GM12878 (cell line): ENCODE data around the gene SRCAP. TPM values are rescaled to one million over a fixed set of nuclear protein-coding genes. Genes with fewer than 3 reads are reported as not detected.
A peak's percentile ranks its signal among the peaks of the same experiment; 100 is the strongest.

Source experiments
- ATAC-seq: fragments of 200-7000 bp; cut with Tn5 transposase; 3 replicates; pipeline ENCODE4 v1.9.1; 2020; ENCODE audit warnings: mild to moderate bottlenecking, moderate library complexity
- BruUV-seq: library from RNA; stranded (reverse); fragments of 400-500 nt; replicated peaks from 2 replicates; lab custom pipeline; 2021; lab: Mats Ljungman, UMichigan
- CTCF ChIA-PET: fragments of 300-600 bp; sonication (Branson Sonifier 250); formaldehyde crosslinking; extraction: SDS; loops from one replicate; lab custom pipeline; 2021; ENCODE audit warnings: inconsistent platforms; lab: Yijun Ruan, JAX
- POLR2A ChIA-PET: fragments of 350-600 bp; formaldehyde crosslinking; extraction: SDS; loops from one replicate; lab custom pipeline; 2021; ENCODE audit warnings: inconsistent platforms; lab: Charles Lee
- RAD21 ChIA-PET: fragments of 300-600 bp; sonication (Branson Sonifier 250); formaldehyde crosslinking; loops from one replicate; lab custom pipeline; 2023; ENCODE audit warnings: antibody characterized with exemption; ENCODE audit not compliant: unreplicated experiment; lab: Charles Lee
- SMC1A ChIA-PET: fragments of 300-600 bp; sonication (Branson Sonifier 250); formaldehyde crosslinking; loops from one replicate; lab custom pipeline; 2023; ENCODE audit not compliant: unreplicated experiment, uncharacterized antibody; lab: Charles Lee
- DNase-seq: peaks from one replicate; pipeline ENCODE4 v3.0.0-alpha.2; 2011; ENCODE audit warnings: low read depth, low spot score
- FAIRE-seq: peaks from 3 replicates; lab custom pipeline; 2011; peaks lifted over from hg19 to GRCh38; lab: Jason Lieb, UNC
- H2AFZ ChIP-seq: 2 replicates; pipeline ENCODE4 v1.6.0; 2011; ENCODE audit warnings: low read depth, low read length, control low read depth; ENCODE audit not compliant: control insufficient read depth
- H3K27ac ChIP-seq: 2 replicates; pipeline ENCODE4 v1.5.1; 2011; ENCODE audit warnings: control low read depth; ENCODE audit not compliant: control insufficient read depth, insufficient read depth
- H3K27me3 ChIP-seq, 2 experiments: replicated peaks in 1 of 2; 2 replicates each; pipeline versions ENCODE4 v1.6.0 to v1.6.1; 2011; ENCODE audit warnings: low read length in 1 of 2; ENCODE audit not compliant: control insufficient read depth in 2 of 2, insufficient read depth in 2 of 2
- H3K36me3 ChIP-seq, 2 experiments: 2 replicates each; pipeline ENCODE4 v1.5.1; 2011; ENCODE audit warnings: low read length in 1 of 2; ENCODE audit not compliant: control insufficient read depth in 2 of 2, insufficient read depth in 2 of 2
- H3K4me1 ChIP-seq: 2 replicates; pipeline ENCODE4 v1.6.1; 2011; ENCODE audit warnings: mild to moderate bottlenecking, low read length, moderate library complexity, mixed read lengths; ENCODE audit not compliant: control insufficient read depth, insufficient read depth
- H3K4me2 ChIP-seq: 2 replicates; pipeline ENCODE4 v1.6.0; 2011; ENCODE audit warnings: control low read depth; ENCODE audit not compliant: control insufficient read depth, insufficient read depth
- H3K4me3 ChIP-seq: fragments of 200-600 bp; sonication (generic); 2 replicates; pipeline ENCODE4 v1.5.1; 2016
- H3K79me2 ChIP-seq: 2 replicates; pipeline ENCODE4 v1.6.0; 2011; ENCODE audit warnings: low read length; ENCODE audit not compliant: control insufficient read depth, insufficient read depth
- H3K9ac ChIP-seq: 2 replicates; pipeline ENCODE4 v1.8.0; 2011; ENCODE audit warnings: low read length, control low read depth, mixed read lengths; ENCODE audit not compliant: control insufficient read depth, insufficient read depth
- H3K9me3 ChIP-seq: replicated peaks from 3 replicates; pipeline ENCODE4 v1.5.1; 2011; ENCODE audit warnings: mild to moderate bottlenecking, low read length; ENCODE audit not compliant: control insufficient read depth, insufficient read depth
- H4K20me1 ChIP-seq: 2 replicates; pipeline ENCODE4 v1.6.0; 2011; ENCODE audit not compliant: control insufficient read depth, insufficient read depth
- BMI1 ChIP-seq: fragments of 450-650 bp; IDR thresholded peaks from 2 replicates; pipeline ENCODE4 v1.6.1; 2016; ENCODE audit warnings: mild to moderate bottlenecking, moderate library complexity, borderline replicate concordance
- EED ChIP-seq: sonication (generic); IDR thresholded peaks from 2 replicates; pipeline ENCODE4 v1.6.1; 2016; ENCODE audit warnings: antibody characterized with exemption, low read depth
- EGR1 ChIP-seq, 2 experiments: IDR thresholded peaks; 1 replicate in 1 of 2; 2 replicates in 1 of 2; pipeline ENCODE4 v1.6.1; 2011 to 2012; ENCODE audit warnings: low read depth in 2 of 2, low read length in 2 of 2, borderline replicate concordance in 1 of 2, mild to moderate bottlenecking in 1 of 2, moderate library complexity in 1 of 2
- ELK1 ChIP-seq: IDR thresholded peaks from 2 replicates; pipeline ENCODE4 v1.6.1; 2012; ENCODE audit warnings: low read depth, low read length, improper control_type of control experiment
- GABPA ChIP-seq: IDR thresholded peaks from 2 replicates; pipeline ENCODE4 v1.6.1; 2014; ENCODE audit warnings: antibody characterized with exemption, low read depth, mild to moderate bottlenecking, inconsistent platforms
- GATAD2B ChIP-seq: fragments of 450-650 bp; conservative IDR thresholded peaks from 2 replicates; pipeline ENCODE4 v1.6.1; 2017; ENCODE audit warnings: low read depth, mild to moderate bottlenecking, moderate library complexity
- HSF1 ChIP-seq: fragments of 150-350 bp; IDR thresholded peaks from 2 replicates; pipeline ENCODE4 v1.6.1; 2014; ENCODE audit warnings: mild to moderate bottlenecking, low read depth, low read length
- IRF4 ChIP-seq: IDR thresholded peaks from 2 replicates; pipeline ENCODE4 v1.6.1; 2011; ENCODE audit warnings: low read depth, low read length
- JUND ChIP-seq: IDR thresholded peaks from 2 replicates; pipeline ENCODE4 v1.6.1; 2012; ENCODE audit warnings: low read depth, mild to moderate bottlenecking, low read length, improper control_type of control experiment, moderate library complexity
- NBN ChIP-seq: fragments of 450-650 bp; IDR thresholded peaks from 2 replicates; pipeline ENCODE4 v1.6.1; 2016
- PML ChIP-seq: IDR thresholded peaks from 2 replicates; pipeline ENCODE4 v1.6.1; 2012; ENCODE audit warnings: low read length, inconsistent platforms
- SMAD1 ChIP-seq: fragments of 450-650 bp; IDR thresholded peaks from 2 replicates; pipeline ENCODE4 v1.6.1; 2018; ENCODE audit warnings: mild to moderate bottlenecking, low read depth; ENCODE audit not compliant: partially characterized antibody
- SMARCA5 ChIP-seq: fragments of 450-650 bp; IDR thresholded peaks from 2 replicates; pipeline ENCODE4 v1.6.1; 2017; ENCODE audit warnings: mild to moderate bottlenecking
- SMC3 ChIP-seq: IDR thresholded peaks from 2 replicates; pipeline ENCODE4 v1.6.1; 2011; ENCODE audit warnings: low read length, improper control_type of control experiment, borderline replicate concordance
- ZNF207 ChIP-seq: fragments of 450-650 bp; IDR thresholded peaks from 2 replicates; pipeline ENCODE4 v1.6.1; 2014; ENCODE audit warnings: antibody characterized with exemption, mild to moderate bottlenecking, borderline replicate concordance
- ZNF592 ChIP-seq: fragments of 450-650 bp; IDR thresholded peaks from 2 replicates; pipeline ENCODE4 v1.6.1; 2017; ENCODE audit warnings: mild to moderate bottlenecking, moderate library complexity
- WGBS: methylation state at CpG from one replicate; pipeline ENCODE4 v1.1.6; 2016; ENCODE audit warnings: low lambda C conversion rate; ENCODE audit not compliant: insufficient replicate concordance, insufficient coverage; ENCODE audit errors: missing lambda C conversion rate; 5-methylcytosine and 5-hydroxymethylcytosine counted together
- in situ Hi-C: fragments of 300-500 bp; cut with MboI; formaldehyde crosslinking; loops from 9 replicates; pipeline ENCODE4 v1.14.3; 2018; ENCODE audit warnings: mixed read lengths
- intact Hi-C: fragments of 100-400 bp; cut with micrococcal nuclease; formaldehyde crosslinking; loops from one replicate; pipeline ENCODE4 v1.14.2; 2022; ENCODE audit not compliant: unreplicated experiment
- polyA plus RNA-seq, 11 experiments: library from polyadenylated mRNA; depleted of rRNA in 4 of 11; unstranded in 6 of 11; stranded (reverse) in 5 of 11; fragments of >200 nt; fragmentation: Nextera tagmentation in 4 of 11; fragmentation: Illumina TruSeq in 1 of 11; extraction: Ambion mirVana in 4 of 11; extraction: Trizol in 1 of 11; gene quantifications; 1 replicate in 1 of 11; 2 replicates in 10 of 11; pipeline versions ENCODE4 v1.2.1 to v1.2.3, GENCODE V29; 2011 to 2016; ENCODE audit warnings: inconsistent platforms in 2 of 11, missing spikeins in 2 of 11, low read depth in 1 of 11
- total RNA-seq, 4 experiments: library from RNA; depleted of rRNA in 3 of 4; stranded (reverse); fragments of >200 nt in 3 of 4; fragmentation: Illumina TruSeq in 1 of 4; extraction: Trizol in 1 of 4; gene quantifications; 2 replicates each; pipeline versions ENCODE4 v1.2.1 to v1.2.3, GENCODE V29; 2013 to 2021

Gene SRCAP
- total and polyA plus RNA-seq, 10 of the 15 experiments (the other 5 are each of a cell fraction or from before 2014, with no cell fraction given): 0.24 to 58.4 (median 11.6) TPM

- peak; percentile 98 for FAIRE-seq
- H3K27me3 ChIP-seq: no peaks in the 10 kb centered on the region
- peak; percentile 98 for DNase-seq
- POLR2A ChIA-PET: interaction anchor here (0.5 to 2.5 kb wide), 15 partner anchors 9 to 996 kb away, joined by 3 to 22 read pairs (median 3); partner anchors contain the start of genes ALDOA, FBRS and KCTD13
- peak within 1 kb of the TSS; percentile 96 for H3K9ac ChIP-seq
- peak within 1 kb of the TSS; percentile 99 for H2AFZ ChIP-seq
- BruUV-seq: no TSS peak
- H3K79me2 ChIP-seq: peaks cover 21% of the 10 kb centered on the region
- H3K36me3 ChIP-seq: peaks cover 11 to 15% of the 10 kb centered on the region in 2 experiments
- RAD21 ChIA-PET: interaction anchor here (0.7 to 2.3 kb wide), 12 partner anchors 8 to 221 kb away, joined by 3 to 13 read pairs (median 6); partner anchors contain the start of genes DCTPP1, FBRS, ZNF689 and ZNF764
- no peaks in the 10 kb centered on the region for H4K20me1 ChIP-seq
- 3% methylated on average over 44 of the region's 53 CpGs for WGBS
- intact Hi-C loops: loop anchor here (1.0 to 10.0 kb wide), 4 partner anchors 8 to 274 kb away; partner anchors contain the start of genes BCL7C, CTF1, FBRS and FBXL19
- peak within 1 kb of the TSS; percentile 91 for H3K27ac ChIP-seq
- CTCF ChIA-PET: interaction anchor here (0.6 to 3.1 kb wide), 13 partner anchors 9 to 239 kb away, joined by 3 to 24 read pairs (median 3); partner anchors contain the start of gene PHKG2
- peak; percentile 88 for ATAC-seq
- H3K4me3 ChIP-seq: peak within 1 kb of the TSS; percentile 100
- in situ Hi-C loops: loop anchor here (25.0 kb wide), 1 partner anchor 1237 kb away; no protein-coding TSS in a partner anchor
- peak within 1 kb of the TSS; percentile 95 for H3K4me2 ChIP-seq
- SMC1A ChIA-PET: interaction anchor here (0.7 to 1.8 kb wide), 10 partner anchors 8 to 559 kb away, joined by 3 to 11 read pairs (median 4); partner anchors contain the start of genes FBRS and TBX6
- no peaks in the 10 kb centered on the region for H3K9me3 ChIP-seq
- peaks cover 15% of the 10 kb centered on the region for H3K4me1 ChIP-seq
- TF ChIP-seq SMC3 (no peak), NBN (peak; percentile 73; the same call in 1 of the 2 replicates), GATAD2B (0 out of 2 replicates have a peak, but pooled peaks have one; percentile 4), GABPA (no peak), ZNF207 (no peak), ELK1 (peak; percentile 98), EED (peak; percentile 81), JUND (no peak), ZNF592 (peak; percentile 24; the same call in 1 of the 2 replicates), EGR1 (IDR thresholded peaks at IDR 0.05; ENCODE audit: borderline replicate concordance in 1 of 2, low read depth in 2 of 2, low read length in 2 of 2) (peak in 1 of 2 experiments; percentile 49; a peak in 1 of 3 replicates), IRF4 (no peak), HSF1 (0 out of 2 replicates have a peak, but pooled peaks have one; percentile 20), SMAD1 (no peak), PML (no peak), BMI1 (no peak), SMARCA5 (no peak)
Measured at GRCh38 chr16:30650369-30651123, 48.4 kb upstream of the SRCAP start, which contains the start of gene PRR14. PRR14 (plus strand) TSS chr16:30650960; CDS start chr16:30651646, 686 bp downstream.
